Coronary artery (tissue), 2 donors: ENCODE results near the gene ALG11.
"Not testable (repeated sequence)": the region's sequence is repeated elsewhere in the genome, so short reads cannot be mapped to it uniquely, and the experiment has no call there.

ENCODE experiments used
- DNase-seq: peaks from one replicate; pipeline ENCODE4 v3.0.0-alpha.2; 2017; ENCODE audit warnings: low spot score
- H3K27ac ChIP-seq, 2 donors: fragments of 200-600 bp; sonication (generic); one replicate each; pipeline ENCODE4 v1.5.1; 2016 to 2019
- H3K4me3 ChIP-seq: fragments of 200-600 bp; sonication (generic); 2 replicates; pipeline ENCODE4 v1.5.1; 2016; ENCODE audit warnings: mild to moderate bottlenecking, moderate library complexity
- CTCF ChIP-seq: fragments of 200-600 bp; sonication (generic); IDR thresholded peaks from one replicate; pipeline ENCODE4 v1.5.1; 2019; ENCODE audit warnings: antibody characterized with exemption

The ALG11 gene

GRCh38 chr13:52051400-52051799 is 39.2 kb downstream of the ALG11 start:
- TF ChIP-seq CTCF, result no peak
- H3K27ac ChIP-seq, result no peak overlapping the region
- DNase-seq, result no peak
- no peak overlapping the region for H3K4me3 ChIP-seq

- Histone ChIP-seq H3K27ac (no peak overlapping the region), H3K4me3 (no peak overlapping the region)
- no peak for TF ChIP-seq CTCF
- no peak for DNase-seq
These were observed 41.3 kb downstream of the ALG11 start for GRCh38 chr13:52053460-52053859.

GRCh38 chr13:52061064-52061463 is 48.9 kb downstream of the ALG11 start:
- not testable (repeated sequence) for H3K4me3 ChIP-seq, H3K27ac ChIP-seq, DNase-seq

GRCh38 chr13:52061587-52061986 is 49.4 kb downstream of the ALG11 start:
- TF ChIP-seq CTCF, result no peak
- Histone ChIP-seq H3K27ac (no peak overlapping the region), H3K4me3 (no peak overlapping the region)
- DNase-seq, result no peak

- no peak for TF ChIP-seq CTCF
- H3K27ac ChIP-seq, result no peak overlapping the region
- no peak overlapping the region for H3K4me3 ChIP-seq
- DNase-seq, result no peak
These were observed 55.0 kb downstream of the ALG11 start for GRCh38 chr13:52067237-52067636.

- H3K27ac ChIP-seq, result no peak overlapping the region
- no peak for DNase-seq
- TF ChIP-seq CTCF, result no peak
- no peak overlapping the region for H3K4me3 ChIP-seq
These were observed 58.8 kb downstream of the ALG11 start for GRCh38 chr13:52070929-52071523.
